Kidney (tissue), 14 donors: ENCODE results near the gene JAM3. TPM values are rescaled to one million over a fixed set of nuclear protein-coding genes. Genes with fewer than 3 reads are reported as not detected.

Source experiments
- DNase-seq, 5 donors: peaks; one replicate each; pipeline ENCODE4 v3.0.0-alpha.2; 2013 to 2020
- FAIRE-seq: peaks from 2 replicates; lab custom pipeline; 2012; peaks lifted over from hg19 to GRCh38; lab: Jason Lieb, UNC
- H3K27ac ChIP-seq, 2 donors: one replicate each; pipeline ENCODE4 v1.7.0; 2013; ENCODE audit warnings: low read depth in 2 of 2, low read length in 2 of 2, inconsistent platforms in 1 of 2
- H3K27me3 ChIP-seq: one replicate; pipeline ENCODE4 v1.7.1; 2013; ENCODE audit warnings: low read length, inconsistent platforms; ENCODE audit not compliant: control insufficient read depth, insufficient read depth
- H3K36me3 ChIP-seq, 3 donors: one replicate each; pipeline versions ENCODE4 v1.7.0 to v1.7.1; 2013; ENCODE audit warnings: low read length in 3 of 3, control low read depth in 1 of 3, inconsistent platforms in 1 of 3; ENCODE audit not compliant: insufficient read depth in 3 of 3, control insufficient read depth in 2 of 3
- H3K4me1 ChIP-seq, 3 donors: one replicate each; pipeline versions ENCODE4 v1.7.0 to v1.7.1; 2013; ENCODE audit warnings: low read length in 3 of 3, inconsistent platforms in 1 of 3, low read depth in 1 of 3; ENCODE audit not compliant: control insufficient read depth in 2 of 3, insufficient read depth in 2 of 3
- H3K4me3 ChIP-seq, 3 donors: one replicate each; pipeline versions ENCODE4 v1.7.0 to v1.8.1; 2013; ENCODE audit warnings: low read length in 3 of 3, control low read depth in 1 of 3, inconsistent platforms in 1 of 3
- H3K9ac ChIP-seq, 3 donors: one replicate each; pipeline versions ENCODE4 v1.7.0 to v1.7.1; 2013; ENCODE audit warnings: low read length in 3 of 3, control low read depth in 1 of 3, inconsistent platforms in 1 of 3
- H3K9me3 ChIP-seq, 3 donors: one replicate each; pipeline versions ENCODE4 v1.7.0 to v1.7.1; 2013; ENCODE audit warnings: low read length in 3 of 3, control low read depth in 1 of 3, inconsistent platforms in 1 of 3; ENCODE audit not compliant: control insufficient read depth in 2 of 3, insufficient read depth in 1 of 3
- CTCF ChIP-seq: IDR thresholded peaks from 3 replicates; pipeline ENCODE4 v1.5.1; 2012; ENCODE audit warnings: mild to moderate bottlenecking, moderate library complexity, borderline replicate concordance; ENCODE audit not compliant: insufficient read depth; ENCODE audit errors: extremely low read depth
- intact Hi-C: fragments of 100-400 bp; cut with DNase I; formaldehyde crosslinking; loops from one replicate; pipeline ENCODE4 v1.11.1; 2022
- polyA plus RNA-seq: library from polyadenylated mRNA; stranded (reverse); fragments of 350-450 nt; fragmentation: Illumina TruSeq; extraction: RNeasy Lipid Tissue Mini Kit (QIAGEN cat#74804); gene quantifications from one replicate; pipeline ENCODE4 v1.2.3, GENCODE V29; 2014; ENCODE audit warnings: low read depth, low replicate concordance; ENCODE audit not compliant: insufficient read depth
- total RNA-seq: library from RNA; stranded (reverse); fragmentation: NEBNext Ultra II Directional; extraction: Animal tissue kit (Norgen Biotek cat#: 25700); gene quantifications from one replicate; pipeline ENCODE4 v1.2.1, GENCODE V29; 2021
- donor health status: control.
- donor health status: control.
- donor health status: control.
- donor health status: control.
- donor health status: control.
- donor health status: DM: yes; HTN: yes; CAD: no.
- donor health status: Normal renal cell carcinoma (clear cell type).

JAM3 gene
- total and polyA plus RNA-seq, 2 donors from 2014 or later: 13.3 to 19.5 TPM

GRCh38 chr11:134028368-134028920 lies 40.4 kb upstream of the JAM3 start:
- Histone ChIP-seq H3K9me3 (no peaks in the 10 kb centered on the region), H3K4me1 (peaks cover 0 to 2% (median 0%) of the 10 kb centered on the region in 3 donors), H3K9ac (no peak overlapping the region), H3K36me3 (no peaks in the 10 kb centered on the region), H3K4me3 (no peak overlapping the region), H3K27me3 (no peaks in the 10 kb centered on the region), H3K27ac (no peak overlapping the region)
- DNase-seq: no peak
- no peak for FAIRE-seq
- intact Hi-C loops: no loop called here
- TF ChIP-seq CTCF: no peak

- H3K36me3 ChIP-seq: no peaks in the 10 kb centered on the region
- no peak overlapping the region for H3K9ac ChIP-seq
- DNase-seq (no peak), FAIRE-seq (no peak)
- no peaks in the 10 kb centered on the region for H3K27me3 ChIP-seq
- H3K9me3 ChIP-seq: no peaks in the 10 kb centered on the region
- intact Hi-C loops: loop anchor here (10.0 kb wide), 1 partner anchor 76 kb away; the partner anchor contains the start of gene IGSF9B
- no peak overlapping the region for H3K27ac ChIP-seq
- peaks cover 0 to 11% (median 2%) of the 10 kb centered on the region in 3 donors for H3K4me1 ChIP-seq
- no peak for TF ChIP-seq CTCF
- no peak overlapping the region for H3K4me3 ChIP-seq
Observed at GRCh38 chr11:134030853-134031252, 38.0 kb upstream of the JAM3 start.

GRCh38 chr11:134032043-134032442 lies 36.8 kb upstream of the JAM3 start:
- Histone ChIP-seq H3K9me3 (no peaks in the 10 kb centered on the region), H3K27me3 (no peaks in the 10 kb centered on the region), H3K9ac (no peak overlapping the region), H3K36me3 (no peaks in the 10 kb centered on the region), H3K4me3 (no peak overlapping the region), H3K27ac (no peak overlapping the region), H3K4me1 (peaks cover 0 to 11% (median 2%) of the 10 kb centered on the region in 3 donors)
- FAIRE-seq (no peak), DNase-seq (no peak)
- TF ChIP-seq CTCF: no peak
- intact Hi-C loops: loop anchor here (10.0 kb wide), 1 partner anchor 77 kb away; the partner anchor contains the start of gene IGSF9B
